IPS-18c (cell line): ENCODE results near the gene MED13L.

Source experiments
- H3K4me3 ChIP-seq: 2 replicates; pipeline ENCODE4 v1.7.0; 2013; ENCODE audit warnings: low read depth, mild to moderate bottlenecking, low read length, moderate library complexity; ENCODE audit not compliant: insufficient read depth
- H3K9me3 ChIP-seq: one replicate; pipeline ENCODE4 v1.6.1; 2013; ENCODE audit warnings: mild to moderate bottlenecking, low read length, moderate library complexity; ENCODE audit not compliant: control insufficient read depth, insufficient read depth

MED13L gene

GRCh38 chr12:116027551-116027821 lies 250.0 kb downstream of the MED13L start:
- H3K4me3 ChIP-seq = no peak overlapping the region
- H3K9me3 ChIP-seq = no peaks in the 10 kb centered on the region

GRCh38 chr12:116026768-116027550 lies 250.5 kb downstream of the MED13L start:
- H3K9me3 ChIP-seq = no peaks in the 10 kb centered on the region
- no peak overlapping the region for H3K4me3 ChIP-seq

- Histone ChIP-seq H3K9me3 (no peaks in the 10 kb centered on the region), H3K4me3 (no peak overlapping the region)
These were observed 251.1 kb downstream of the MED13L start for GRCh38 chr12:116026346-116026745.

- Histone ChIP-seq H3K4me3 (no peak overlapping the region), H3K9me3 (no peaks in the 10 kb centered on the region)
These were observed 252.7 kb downstream of the MED13L start for GRCh38 chr12:116024769-116025168.

GRCh38 chr12:116019415-116019814 lies 258.1 kb downstream of the MED13L start:
- Histone ChIP-seq H3K4me3 (no peak overlapping the region), H3K9me3 (no peaks in the 10 kb centered on the region)

GRCh38 chr12:116018282-116018681 lies 259.2 kb downstream of the MED13L start:
- H3K4me3 ChIP-seq = no peak overlapping the region

GRCh38 chr12:116015525-116015924 lies 262.0 kb downstream of the MED13L start:
- H3K9me3 ChIP-seq = no peaks in the 10 kb centered on the region
- H3K4me3 ChIP-seq = no peak overlapping the region

More at GRCh38 chr12:116018282-116018681, 259.2 kb downstream of the MED13L start:
- H3K9me3 ChIP-seq = no peaks in the 10 kb centered on the region

- Histone ChIP-seq H3K4me3 (no peak overlapping the region), H3K9me3 (no peaks in the 10 kb centered on the region)
These were observed 264.7 kb downstream of the MED13L start for GRCh38 chr12:116012757-116013156.

- Histone ChIP-seq H3K9me3 (no peaks in the 10 kb centered on the region), H3K4me3 (no peak overlapping the region)
These were observed 266.3 kb downstream of the MED13L start for GRCh38 chr12:116011217-116011616.

- no peak overlapping the region for H3K4me3 ChIP-seq
- H3K9me3 ChIP-seq = no peaks in the 10 kb centered on the region
These were observed 267.0 kb downstream of the MED13L start for GRCh38 chr12:116010467-116010866.

GRCh38 chr12:116009805-116010204 lies 267.7 kb downstream of the MED13L start:
- H3K9me3 ChIP-seq = no peaks in the 10 kb centered on the region
- H3K4me3 ChIP-seq = no peak overlapping the region

- Histone ChIP-seq H3K4me3 (no peak overlapping the region), H3K9me3 (no peaks in the 10 kb centered on the region)
These were observed 271.4 kb downstream of the MED13L start for GRCh38 chr12:116006141-116006540.

GRCh38 chr12:116002890-116003536 lies 274.5 kb downstream of the MED13L start:
- no peak overlapping the region for H3K4me3 ChIP-seq
- no peaks in the 10 kb centered on the region for H3K9me3 ChIP-seq

GRCh38 chr12:116000252-116000651 lies 277.2 kb downstream of the MED13L start:
- no peak overlapping the region for H3K4me3 ChIP-seq
- no peaks in the 10 kb centered on the region for H3K9me3 ChIP-seq

- H3K9me3 ChIP-seq = no peaks in the 10 kb centered on the region
These were observed 277.9 kb downstream of the MED13L start for GRCh38 chr12:115999582-115999981.

GRCh38 chr12:115998794-115999478 lies 278.6 kb downstream of the MED13L start:
- no peak overlapping the region for H3K4me3 ChIP-seq
- no peaks in the 10 kb centered on the region for H3K9me3 ChIP-seq

More at GRCh38 chr12:115999582-115999981, 277.9 kb downstream of the MED13L start:
- H3K4me3 ChIP-seq = no peak overlapping the region

- Histone ChIP-seq H3K9me3 (no peaks in the 10 kb centered on the region), H3K4me3 (no peak overlapping the region)
These were observed 279.3 kb downstream of the MED13L start for GRCh38 chr12:115998119-115998633.

- Histone ChIP-seq H3K9me3 (no peaks in the 10 kb centered on the region), H3K4me3 (no peak overlapping the region)
These were observed 283.8 kb downstream of the MED13L start for GRCh38 chr12:115993737-115994136.
